DOHH2 (cell line): Measurements from ENCODE around the gene NDUFB11.

Experiments used
- CTCF ChIP-seq: fragments of 200-600 bp; sonication (generic); IDR thresholded peaks from one replicate; pipeline ENCODE4 v1.5.1; 2014; ENCODE audit warnings: antibody characterized with exemption, mild to moderate bottlenecking, low read depth, low read length; ENCODE audit not compliant: poor library complexity, severe bottlenecking
- EZH2phosphoT487 ChIP-seq: fragments of 200-600 bp; sonication (generic); IDR thresholded peaks from 2 replicates; pipeline ENCODE4 v1.6.1; 2017; ENCODE audit warnings: borderline replicate concordance, mild to moderate bottlenecking, antibody characterized with exemption, low read length, moderate library complexity, mixed read lengths

- no peak for TF ChIP-seq CTCF
- TF ChIP-seq EZH2phosphoT487 = no peak
These were observed 30.5 kb upstream of the NDUFB11 start for GRCh38 chrX:47174846-47175587.
